HCT116 (cell line): ENCODE measurements around the gene CSN3. TPM values are rescaled to one million over a fixed set of nuclear protein-coding genes. Genes with fewer than 3 reads are reported as not detected.

ENCODE experiments used
- ATAC-seq: fragments of 200-7000 bp; cut with Tn5 transposase; 2 replicates; pipeline ENCODE4 v1.9.1; 2020; ENCODE audit warnings: mild to moderate bottlenecking, moderate library complexity
- BruUV-seq: library from RNA; stranded (reverse); fragments of 400-500 nt; replicated peaks from 2 replicates; lab custom pipeline; 2021; lab: Mats Ljungman, UMichigan
- CTCF ChIA-PET: fragments of 300-600 bp; sonication (Branson Sonifier 250); formaldehyde crosslinking; loops from one replicate; lab custom pipeline; 2021; ENCODE audit warnings: antibody characterized with exemption; lab: Charles Lee
- POLR2A ChIA-PET: fragments of 300-600, 350-600 bp; sonication (Branson Sonifier 250); formaldehyde crosslinking; loops from one replicate; lab custom pipeline; 2021; ENCODE audit warnings: antibody characterized with exemption; lab: Charles Lee
- RAD21 ChIA-PET, 2 experiments: fragments of 300-600 bp; sonication (Branson Sonifier 250); formaldehyde crosslinking; loops; one replicate each; lab custom pipeline; 2023; ENCODE audit warnings: low total read pairs in 2 of 2; ENCODE audit not compliant: uncharacterized antibody in 2 of 2, unreplicated experiment in 2 of 2, low non-redundant PET in 1 of 2; lab: Charles Lee
- DNase-seq: peaks from one replicate; pipeline ENCODE4 v3.0.0-alpha.2; 2010; ENCODE audit warnings: low read depth, low spot score
- H2AFZ ChIP-seq: fragments of 200-600 bp; shearing (Covaris generic), sonication (generic); 2 replicates; pipeline ENCODE4 v1.6.1; 2017; ENCODE audit warnings: low read depth, mixed run types, mixed read lengths, antibody characterized with exemption, low read length; ENCODE audit not compliant: poor library complexity, severe bottlenecking
- H3K27ac ChIP-seq: 2 replicates; pipeline ENCODE4 v1.5.1; 2012; ENCODE audit warnings: low read depth, low read length
- H3K27me3 ChIP-seq: fragments of 200-600 bp; sonication (generic); 2 replicates; pipeline ENCODE4 v1.6.1; 2016; ENCODE audit warnings: mixed run types, low read length, mixed read lengths; ENCODE audit not compliant: insufficient read depth
- H3K36me3 ChIP-seq, 2 experiments: fragments of 200-500 bp in 1 of 2; fragments of 200-600 bp in 1 of 2; sonication (Bioruptor generic) in 1 of 2; sonication (generic) in 1 of 2; 2 replicates each; pipeline versions ENCODE4 v1.5.1 to v1.6.1; 2014 to 2016; ENCODE audit warnings: low read length in 2 of 2, inconsistent platforms in 1 of 2, mixed read lengths in 1 of 2, mixed run types in 1 of 2; ENCODE audit not compliant: insufficient read depth in 2 of 2, control insufficient read depth in 1 of 2
- H3K4me1 ChIP-seq, 2 experiments: fragments of 200-600 bp in 1 of 2; sonication (generic) in 1 of 2; 2 replicates each; pipeline versions ENCODE4 v1.5.1 to v1.6.1; 2012 to 2017; ENCODE audit warnings: low read length in 2 of 2, inconsistent platforms in 1 of 2, mild to moderate bottlenecking in 1 of 2, mixed read lengths in 1 of 2, mixed run types in 1 of 2, moderate library complexity in 1 of 2; ENCODE audit not compliant: insufficient read depth in 2 of 2, control insufficient read depth in 1 of 2
- H3K4me2 ChIP-seq: fragments of 200-600 bp; sonication (generic); 2 replicates; pipeline ENCODE4 v1.6.1; 2017; ENCODE audit warnings: mixed run types, low read length, mixed read lengths
- H3K4me3 ChIP-seq, 2 experiments: fragments of 200-600 bp in 1 of 2; sonication (generic) in 1 of 2; replicated peaks in 1 of 2; 2 replicates each; pipeline ENCODE4 v1.5.1; 2011 to 2016; ENCODE audit warnings: low read length in 2 of 2, control low read depth in 1 of 2, low read depth in 1 of 2, mild to moderate bottlenecking in 1 of 2, mixed read lengths in 1 of 2, mixed run types in 1 of 2
- H3K79me2 ChIP-seq: fragments of 200-600 bp; sonication (generic); 2 replicates; pipeline ENCODE4 v1.6.1; 2017; ENCODE audit warnings: mild to moderate bottlenecking, mixed run types, low read length, moderate library complexity, mixed read lengths; ENCODE audit not compliant: insufficient read depth
- H3K9ac ChIP-seq: fragments of 200-600 bp; sonication (generic); 2 replicates; pipeline ENCODE4 v1.6.1; 2016; ENCODE audit warnings: low read length, mixed read lengths
- H3K9me2 ChIP-seq: fragments of 200-600 bp; sonication (generic), shearing (Covaris generic); 2 replicates; pipeline ENCODE4 v1.6.1; 2017; ENCODE audit warnings: mixed run types, mild to moderate bottlenecking, moderate library complexity; ENCODE audit not compliant: insufficient read depth
- H3K9me3 ChIP-seq, 2 experiments: fragments of 200-500 bp in 1 of 2; fragments of 200-600 bp in 1 of 2; sonication (Bioruptor generic) in 1 of 2; sonication (generic) in 1 of 2; 2 replicates each; pipeline ENCODE4 v1.6.1; 2014 to 2017; ENCODE audit warnings: low read length in 2 of 2, mixed read lengths in 2 of 2, inconsistent platforms in 1 of 2, low read depth in 1 of 2, mild to moderate bottlenecking in 1 of 2, mixed run types in 1 of 2, moderate library complexity in 1 of 2; ENCODE audit not compliant: control insufficient read depth in 1 of 2, insufficient read depth in 1 of 2
- H4K20me1 ChIP-seq: fragments of 200-600 bp; sonication (generic), shearing (Covaris generic); 2 replicates; pipeline ENCODE4 v1.6.1; 2017; ENCODE audit warnings: mixed run types, mild to moderate bottlenecking, moderate library complexity; ENCODE audit not compliant: insufficient read depth
- ATF3 ChIP-seq: IDR thresholded peaks from 2 replicates; pipeline ENCODE4 v1.6.1; 2012
- CBX3 ChIP-seq: IDR thresholded peaks from 2 replicates; pipeline ENCODE4 v1.6.1; 2012; ENCODE audit warnings: low read depth
- CTCF ChIP-seq, 3 experiments: fragments of 200-600 bp in 1 of 3; sonication (generic) in 1 of 3; IDR thresholded peaks in 2 of 3; conservative IDR thresholded peaks in 1 of 3; 2 replicates each; pipeline ENCODE4 v1.5.1; 2012 to 2017; ENCODE audit warnings: low read depth in 2 of 3, low read length in 2 of 3, antibody characterized with exemption in 1 of 3, borderline replicate concordance in 1 of 3, control low read depth in 1 of 3, mild to moderate bottlenecking in 1 of 3, mixed read lengths in 1 of 3, mixed run types in 1 of 3, moderate library complexity in 1 of 3; ENCODE audit not compliant: insufficient read depth in 1 of 3
- ELF1 ChIP-seq: IDR thresholded peaks from 2 replicates; pipeline ENCODE4 v1.6.1; 2012; ENCODE audit warnings: low read depth, borderline replicate concordance
- EZH2phosphoT487 ChIP-seq: fragments of 200-600 bp; IDR thresholded peaks from 2 replicates; pipeline ENCODE4 v1.6.1; 2018; ENCODE audit warnings: antibody characterized with exemption, borderline replicate concordance
- JUND ChIP-seq: IDR thresholded peaks from 2 replicates; pipeline ENCODE4 v1.6.1; 2012
- POLR2A ChIP-seq: IDR thresholded peaks from 2 replicates; pipeline ENCODE4 v1.7.0; 2011; ENCODE audit warnings: borderline replicate concordance; ENCODE audit not compliant: insufficient read depth, insufficient read length; ENCODE audit errors: extremely low read depth
- POLR2AphosphoS5 ChIP-seq: IDR thresholded peaks from 2 replicates; pipeline ENCODE4 v1.6.1; 2011; ENCODE audit warnings: mild to moderate bottlenecking, low read depth, low read length, moderate library complexity
- REST ChIP-seq: IDR thresholded peaks from 2 replicates; pipeline ENCODE4 v1.6.1; 2012; ENCODE audit warnings: low read depth
- SRF ChIP-seq: IDR thresholded peaks from 2 replicates; pipeline ENCODE4 v1.6.1; 2012; ENCODE audit warnings: low read depth
- YY1 ChIP-seq: IDR thresholded peaks from 2 replicates; pipeline ENCODE4 v1.6.1; 2011; ENCODE audit warnings: low read length, low read depth, moderate library complexity, mild to moderate bottlenecking; ENCODE audit not compliant: insufficient replicate concordance; ENCODE audit errors: extremely low read depth
- ZBTB33 ChIP-seq: IDR thresholded peaks from 2 replicates; pipeline ENCODE4 v1.6.1; 2011; ENCODE audit warnings: mild to moderate bottlenecking, low read length, moderate library complexity; ENCODE audit not compliant: insufficient replicate concordance; ENCODE audit errors: extremely low read depth
- ZFX ChIP-seq: fragments of 450-650 bp; IDR thresholded peaks from 2 replicates; pipeline ENCODE4 v1.6.1; 2017
- intact Hi-C: fragments of 100-400 bp; cut with micrococcal nuclease; formaldehyde crosslinking; loops from 2 replicates; pipeline ENCODE4 v1.10.0; 2022
- total RNA-seq: library from RNA; stranded (reverse); gene quantifications from one replicate; pipeline ENCODE4 v1.2.1, GENCODE V29; 2021; ENCODE audit not compliant: unreplicated experiment

Gene CSN3
- total RNA-seq, 1 experiment from 2014 or later, result not detected

- ChIA-PET POLR2A (no interaction called here), RAD21 (no interaction called here), CTCF (no interaction called here)
- Histone ChIP-seq H3K4me1 (no peaks in the 10 kb centered on the region), H3K79me2 (no peaks in the 10 kb centered on the region), H3K9me3 (no peaks in the 10 kb centered on the region), H3K4me2 (no peak overlapping the region), H3K36me3 (no peaks in the 10 kb centered on the region), H2AFZ (no peak overlapping the region), H3K9ac (no peak overlapping the region), H3K27ac (no peak overlapping the region)
- no peak for ATAC-seq
- BruUV-seq, result no TSS peak
- DNase-seq, result no peak
- intact Hi-C loops, result no loop called here
- TF ChIP-seq ELF1, result no peak
- TF ChIP-seq, all 23 proteins: peak for 0
- H4K20me1 ChIP-seq, result no peaks in the 10 kb centered on the region
- H3K4me3 ChIP-seq, result no peak overlapping the region
- no peaks in the 10 kb centered on the region; the same call in 1 of the 2 replicates for H3K9me2 ChIP-seq
- H3K27me3 ChIP-seq, result no peaks in the 10 kb centered on the region
Measured at GRCh38 chr4:70288651-70289050, 46.3 kb downstream of the CSN3 start.

GRCh38 chr4:70291341-70291740 lies 48.9 kb downstream of the CSN3 start:
- H4K20me1 ChIP-seq, result no peaks in the 10 kb centered on the region
- ChIA-PET POLR2A (no interaction called here), RAD21 (no interaction called here), CTCF (no interaction called here)
- DNase-seq (no peak), ATAC-seq (no peak)
- no peaks in the 10 kb centered on the region for H3K9me2 ChIP-seq
- no peak overlapping the region for H3K9ac ChIP-seq
- no peaks in the 10 kb centered on the region for H3K9me3 ChIP-seq
- H2AFZ ChIP-seq, result no peak overlapping the region
- H3K36me3 ChIP-seq, result no peaks in the 10 kb centered on the region
- no peaks in the 10 kb centered on the region for H3K79me2 ChIP-seq
- H3K27ac ChIP-seq, result no peak overlapping the region
- no peak overlapping the region for H3K4me3 ChIP-seq
- intact Hi-C loops, result no loop called here
- H3K27me3 ChIP-seq, result no peaks in the 10 kb centered on the region
- H3K4me2 ChIP-seq, result no peak overlapping the region
- H3K4me1 ChIP-seq, result no peaks in the 10 kb centered on the region
- no TSS peak for BruUV-seq
- TF ChIP-seq JUND (no peak), ZBTB33 (no peak), POLR2AphosphoS5 (no peak), CTCF (IDR thresholded peaks at IDR 0.05 in 2 of 3, conservative IDR thresholded peaks at IDR 0.05 in 1 of 3; ENCODE audit: borderline replicate concordance in 1 of 3, insufficient read depth in 1 of 3, low read depth in 2 of 3, low read length in 2 of 3) (no peak), EZH2phosphoT487 (no peak), REST (no peak), ATF3 (no peak), POLR2A (no peak), SRF (no peak), YY1 (no peak), ZFX (no peak), ELF1 (no peak), CBX3 (no peak)
